Loucy (cell line): ENCODE results near the gene PALM3.

Source experiments
- H2AFZ ChIP-seq: fragments of 200-600 bp; sonication (generic); 2 replicates; pipeline ENCODE4 v1.6.0; 2016; ENCODE audit warnings: antibody characterized with exemption, mild to moderate bottlenecking, low read length, moderate library complexity
- H3F3A ChIP-seq: fragments of 200-600 bp; 2 replicates; pipeline ENCODE4 v1.6.0; 2016; ENCODE audit warnings: antibody characterized with exemption, low read depth, mild to moderate bottlenecking
- H3K27me3 ChIP-seq: fragments of 200-600 bp; sonication (generic); 2 replicates; pipeline ENCODE4 v1.6.1; 2014; ENCODE audit warnings: low read length, mild to moderate bottlenecking; ENCODE audit not compliant: insufficient read depth, poor library complexity, severe bottlenecking
- H3K36me3 ChIP-seq: fragments of 200-600 bp; sonication (generic); 2 replicates; pipeline ENCODE4 v1.6.1; 2016; ENCODE audit warnings: low read length; ENCODE audit not compliant: insufficient read depth
- H3K4me1 ChIP-seq: fragments of 200-600 bp; sonication (generic); 2 replicates; pipeline ENCODE4 v1.5.1; 2014; ENCODE audit warnings: low read length, mild to moderate bottlenecking; ENCODE audit not compliant: insufficient read depth, poor library complexity, severe bottlenecking
- H3K4me2 ChIP-seq: fragments of 200-600 bp; sonication (generic); 2 replicates; pipeline ENCODE4 v1.6.0; 2014; ENCODE audit warnings: antibody characterized with exemption, low read length, low read depth, mild to moderate bottlenecking; ENCODE audit not compliant: poor library complexity, severe bottlenecking
- H3K4me3 ChIP-seq: fragments of 200-600 bp; sonication (generic); 2 replicates; pipeline ENCODE4 v1.5.1; 2014; ENCODE audit warnings: low read length, mild to moderate bottlenecking, mixed read lengths; ENCODE audit not compliant: poor library complexity, severe bottlenecking
- H3K79me2 ChIP-seq: fragments of 200-600 bp; sonication (generic); 2 replicates; pipeline ENCODE4 v1.6.1; 2014; ENCODE audit warnings: low read length; ENCODE audit not compliant: insufficient read depth
- H3K9ac ChIP-seq: fragments of 200-600 bp; sonication (generic); 2 replicates; pipeline ENCODE4 v1.6.0; 2014; ENCODE audit warnings: mild to moderate bottlenecking, low read depth, low read length, moderate library complexity; ENCODE audit not compliant: poor library complexity, severe bottlenecking
- H3K9me2 ChIP-seq: fragments of 200-600 bp; sonication (generic); replicated peaks from 2 replicates; pipeline ENCODE4 v1.6.1; 2016; ENCODE audit warnings: low read depth, low read length, mixed read lengths
- H3K9me3 ChIP-seq: fragments of 200-600 bp; sonication (generic); 2 replicates; pipeline ENCODE4 v1.6.1; 2014; ENCODE audit warnings: mild to moderate bottlenecking, antibody characterized with exemption, low read length, low read depth; ENCODE audit not compliant: insufficient read depth
- H4K20me1 ChIP-seq: fragments of 200-600 bp; sonication (generic); 2 replicates; pipeline ENCODE4 v1.6.0; 2014; ENCODE audit warnings: antibody characterized with exemption, low read length, mild to moderate bottlenecking; ENCODE audit not compliant: insufficient read depth, poor library complexity, severe bottlenecking
- EZH2phosphoT487 ChIP-seq: fragments of 200-600 bp; IDR thresholded peaks from 2 replicates; pipeline ENCODE4 v1.6.1; 2018; ENCODE audit warnings: antibody characterized with exemption, mild to moderate bottlenecking, moderate library complexity, borderline replicate concordance
- TF ChIP-seq, protein P1 (sequence below): fragments of 200-600 bp; sonication (generic); conservative IDR thresholded peaks from 2 replicates; pipeline ENCODE4 v1.5.1; 2014; ENCODE audit warnings: mild to moderate bottlenecking, antibody characterized with exemption, low read length

The PALM3 gene

GRCh38 chr19:14107581-14108461, 45.9 kb upstream of the PALM3 start:
- Histone ChIP-seq H3K9me2 (no peaks in the 10 kb centered on the region), H3F3A (no peaks in the 10 kb centered on the region), H2AFZ (no peak overlapping the region), H3K79me2 (peaks cover 4% of the 10 kb centered on the region; the same call in 1 of the 2 replicates), H3K4me1 (peaks cover 11% of the 10 kb centered on the region), H4K20me1 (no peaks in the 10 kb centered on the region), H3K4me2 (no peak overlapping the region), H3K36me3 (no peaks in the 10 kb centered on the region; the same call in 1 of the 2 replicates), H3K9me3 (no peaks in the 10 kb centered on the region), H3K9ac (no peak overlapping the region), H3K27me3 (no peaks in the 10 kb centered on the region), H3K4me3 (no peak overlapping the region)
- TF ChIP-seq, protein P1, sequence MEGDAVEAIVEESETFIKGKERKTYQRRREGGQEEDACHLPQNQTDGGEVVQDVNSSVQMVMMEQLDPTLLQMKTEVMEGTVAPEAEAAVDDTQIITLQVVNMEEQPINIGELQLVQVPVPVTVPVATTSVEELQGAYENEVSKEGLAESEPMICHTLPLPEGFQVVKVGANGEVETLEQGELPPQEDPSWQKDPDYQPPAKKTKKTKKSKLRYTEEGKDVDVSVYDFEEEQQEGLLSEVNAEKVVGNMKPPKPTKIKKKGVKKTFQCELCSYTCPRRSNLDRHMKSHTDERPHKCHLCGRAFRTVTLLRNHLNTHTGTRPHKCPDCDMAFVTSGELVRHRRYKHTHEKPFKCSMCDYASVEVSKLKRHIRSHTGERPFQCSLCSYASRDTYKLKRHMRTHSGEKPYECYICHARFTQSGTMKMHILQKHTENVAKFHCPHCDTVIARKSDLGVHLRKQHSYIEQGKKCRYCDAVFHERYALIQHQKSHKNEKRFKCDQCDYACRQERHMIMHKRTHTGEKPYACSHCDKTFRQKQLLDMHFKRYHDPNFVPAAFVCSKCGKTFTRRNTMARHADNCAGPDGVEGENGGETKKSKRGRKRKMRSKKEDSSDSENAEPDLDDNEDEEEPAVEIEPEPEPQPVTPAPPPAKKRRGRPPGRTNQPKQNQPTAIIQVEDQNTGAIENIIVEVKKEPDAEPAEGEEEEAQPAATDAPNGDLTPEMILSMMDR = no peak
- no peak for TF ChIP-seq EZH2phosphoT487

GRCh38 chr19:14106840-14107239, 45.0 kb upstream of the PALM3 start:
- no peaks in the 10 kb centered on the region for H4K20me1 ChIP-seq
- no peaks in the 10 kb centered on the region for H3K27me3 ChIP-seq
- no peak overlapping the region for H3K9ac ChIP-seq
- H3K9me2 ChIP-seq = no peaks in the 10 kb centered on the region
- H3K4me3 ChIP-seq = no peak overlapping the region
- H3K79me2 ChIP-seq = no peaks in the 10 kb centered on the region
- TF ChIP-seq, protein P1 = no peak
- peaks cover 2% of the 10 kb centered on the region for H3K4me1 ChIP-seq
- no peaks in the 10 kb centered on the region; the same call in 1 of the 2 replicates for H3K36me3 ChIP-seq
- no peak overlapping the region for H2AFZ ChIP-seq
- no peaks in the 10 kb centered on the region for H3K9me3 ChIP-seq
- H3K4me2 ChIP-seq = no peak overlapping the region
- H3F3A ChIP-seq = no peaks in the 10 kb centered on the region

- H3F3A ChIP-seq = no peaks in the 10 kb centered on the region
- H3K9me3 ChIP-seq = no peaks in the 10 kb centered on the region
- H3K9ac ChIP-seq = no peak overlapping the region
- TF ChIP-seq, protein P1 = no peak
- TF ChIP-seq EZH2phosphoT487 = no peak
- no peaks in the 10 kb centered on the region for H3K27me3 ChIP-seq
- no peak overlapping the region for H3K4me2 ChIP-seq
- H3K4me1 ChIP-seq = no peaks in the 10 kb centered on the region
- H2AFZ ChIP-seq = no peak overlapping the region
- H3K9me2 ChIP-seq = no peaks in the 10 kb centered on the region
- H4K20me1 ChIP-seq = no peaks in the 10 kb centered on the region
- H3K79me2 ChIP-seq = no peaks in the 10 kb centered on the region
- H3K4me3 ChIP-seq = no peak overlapping the region
- no peaks in the 10 kb centered on the region; the same call in 1 of the 2 replicates for H3K36me3 ChIP-seq
Observed at GRCh38 chr19:14105680-14106079, 43.8 kb upstream of the PALM3 start.
